Umbilical cord (tissue), 2 donors: ENCODE measurements around the gene ENGASE. TPM values are rescaled to one million over a fixed set of nuclear protein-coding genes. Genes with fewer than 3 reads are reported as not detected.

ENCODE experiments used
- DNase-seq: peaks from one replicate; pipeline ENCODE4 v3.0.0-alpha.2; 2015; ENCODE audit warnings: low spot score
- total RNA-seq: library from RNA; depleted of rRNA; stranded (reverse); fragments of >200 nt; gene quantifications from one replicate; pipeline ENCODE4 v1.2.3, GENCODE V29; 2014; ENCODE audit warnings: low replicate concordance; ENCODE audit not compliant: insufficient read depth

ENGASE gene
- total RNA-seq, 1 donor from 2014 or later = 15.9 TPM

DNA sequence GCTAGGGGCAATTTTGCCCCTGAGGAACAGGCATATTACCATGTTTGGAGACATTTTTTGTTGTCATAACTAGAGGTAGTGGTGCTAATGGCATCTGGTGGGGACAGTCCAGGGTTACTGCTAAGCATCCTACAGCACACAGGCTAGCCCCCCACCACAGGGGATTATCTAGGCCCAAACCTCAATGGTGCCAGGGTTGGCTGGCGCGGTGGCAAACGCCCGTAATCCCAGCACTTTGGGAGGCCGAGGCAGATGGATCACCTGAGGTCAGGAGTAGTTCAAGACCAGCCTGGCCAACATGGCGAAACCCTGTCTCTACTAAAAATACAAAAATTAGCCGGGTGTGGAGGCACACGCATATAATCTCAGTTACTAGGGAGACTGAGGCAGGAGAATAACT, 35.5 kb upstream of the ENGASE start:
- no peak for DNase-seq

GRCh38 chr17:79039886-79040285, 34.7 kb upstream of the ENGASE start:
- no peak for DNase-seq

DNA sequence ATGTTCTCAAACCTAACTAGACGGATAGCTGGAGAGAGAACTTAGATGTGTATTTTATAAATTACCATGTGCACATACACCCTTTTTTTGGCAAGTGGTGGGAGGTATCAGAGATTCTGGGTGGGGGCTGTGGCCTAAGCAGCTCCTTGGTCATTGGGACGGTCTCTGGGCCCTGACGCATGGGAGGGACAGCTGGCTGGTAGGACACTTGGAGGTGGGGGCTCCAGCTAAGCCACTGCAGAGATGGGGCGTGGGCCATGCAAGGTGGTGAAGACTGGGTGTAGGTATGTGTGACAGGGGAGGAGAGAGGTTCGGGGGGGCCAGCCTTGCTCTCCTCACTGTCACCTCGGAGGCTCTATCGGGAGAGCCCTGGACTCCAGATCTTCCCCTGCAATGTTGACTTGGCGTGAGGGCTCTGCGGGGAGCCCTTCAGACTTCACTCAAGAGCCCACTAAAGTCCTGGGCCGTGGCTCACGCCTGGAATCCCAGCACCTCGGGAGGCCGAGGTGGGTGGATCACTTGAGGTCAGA, 33.5 kb upstream of the ENGASE start:
- DNase-seq = no peak

DNA sequence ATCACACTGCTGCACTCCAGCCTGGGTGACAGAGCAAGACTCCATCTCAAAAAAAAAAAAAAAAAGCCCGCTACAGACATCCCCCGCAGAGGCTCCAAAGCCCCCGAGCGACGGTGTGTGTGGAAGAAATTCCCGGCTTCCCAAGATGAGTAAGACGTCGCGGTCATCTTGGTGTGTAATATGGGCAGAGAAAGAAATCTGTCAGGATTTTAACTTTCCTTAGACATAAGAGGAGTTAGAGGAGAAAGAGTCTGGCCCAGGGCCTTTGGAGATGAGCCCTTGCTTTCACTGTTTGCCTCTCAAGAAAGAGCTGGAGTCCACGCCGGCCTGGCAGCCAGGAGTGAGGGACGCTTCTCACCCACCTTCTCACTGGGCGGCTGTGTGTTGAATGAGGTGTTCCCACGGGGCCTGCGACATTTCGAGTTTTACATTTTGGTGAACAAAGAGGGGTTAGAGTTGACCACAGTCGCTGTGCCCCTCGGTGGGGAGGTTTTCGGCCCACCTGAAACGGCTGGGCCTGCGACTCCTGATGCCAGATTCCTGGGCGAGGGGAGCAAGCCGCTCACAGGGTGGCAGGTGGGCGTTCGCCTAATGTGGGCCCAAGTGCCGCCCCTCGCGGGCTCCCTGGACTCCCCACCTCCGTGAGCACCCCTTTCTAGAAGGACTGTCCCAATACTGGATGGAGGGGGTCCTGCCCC, 32.8 kb upstream of the ENGASE start:
- no peak for DNase-seq

GRCh38 chr17:79042421-79043190, 32.0 kb upstream of the ENGASE start:
- DNase-seq = peak; percentile 43

DNA sequence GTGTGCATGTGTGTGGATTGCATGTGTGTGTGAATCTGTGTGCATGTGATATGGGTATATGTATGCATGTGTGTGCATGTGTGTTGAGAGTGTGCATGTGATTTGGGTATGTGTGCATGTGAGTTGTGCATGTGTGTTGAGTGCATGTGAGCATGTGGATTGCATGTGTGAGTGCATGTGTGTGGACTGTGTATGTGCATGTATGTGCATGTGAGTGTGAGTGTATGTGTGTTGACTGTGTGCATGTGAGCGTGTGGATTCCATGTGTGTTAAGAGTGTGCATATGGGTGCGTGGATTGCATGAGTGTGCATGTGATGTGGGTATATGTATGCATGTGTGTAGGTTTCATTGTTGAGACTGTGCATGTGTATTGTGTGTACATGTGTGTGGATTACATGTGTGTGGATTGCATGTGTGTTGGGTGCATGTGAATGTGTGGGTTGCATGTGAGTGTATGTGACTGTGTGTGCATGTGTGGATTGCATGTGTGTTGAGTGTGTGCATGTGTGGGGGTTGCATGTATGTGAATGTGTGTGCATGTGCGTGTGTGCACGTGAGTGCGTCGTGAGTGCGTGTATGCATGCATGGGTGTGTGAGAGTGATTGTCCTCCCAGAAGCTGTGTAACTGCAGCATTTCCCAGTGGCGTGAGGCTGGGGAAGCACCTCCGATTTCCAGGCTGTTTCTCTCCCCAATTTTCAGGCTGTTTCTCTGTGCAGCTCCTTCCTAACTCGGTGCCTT, 31.3 kb upstream of the ENGASE start:
- no peak for DNase-seq

- DNase-seq = no peak
These were observed 30.7 kb upstream of the ENGASE start for GRCh38 chr17:79043931-79044320.

DNA sequence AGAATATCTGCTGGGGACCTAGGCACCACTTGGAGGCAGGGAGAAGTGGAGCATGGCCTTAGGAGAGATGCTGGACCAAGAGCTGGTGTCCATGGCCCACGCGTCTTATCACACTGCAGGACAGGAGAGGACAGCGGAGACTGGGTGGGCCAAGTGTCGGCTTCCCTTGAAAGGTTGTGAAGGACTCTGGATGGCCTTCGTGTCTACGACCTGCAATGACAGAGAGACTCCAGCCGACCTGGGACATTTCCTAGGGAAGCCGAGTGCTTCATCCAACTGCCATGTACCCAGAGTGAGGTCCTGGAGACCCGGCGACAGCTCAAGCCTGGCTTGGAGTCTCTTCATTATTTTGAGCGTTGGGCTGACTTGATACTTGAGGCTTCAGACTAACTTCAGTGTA, 30.2 kb upstream of the ENGASE start:
- DNase-seq = no peak

GRCh38 chr17:79045001-79045729, 29.5 kb upstream of the ENGASE start:
- DNase-seq = no peak

DNA sequence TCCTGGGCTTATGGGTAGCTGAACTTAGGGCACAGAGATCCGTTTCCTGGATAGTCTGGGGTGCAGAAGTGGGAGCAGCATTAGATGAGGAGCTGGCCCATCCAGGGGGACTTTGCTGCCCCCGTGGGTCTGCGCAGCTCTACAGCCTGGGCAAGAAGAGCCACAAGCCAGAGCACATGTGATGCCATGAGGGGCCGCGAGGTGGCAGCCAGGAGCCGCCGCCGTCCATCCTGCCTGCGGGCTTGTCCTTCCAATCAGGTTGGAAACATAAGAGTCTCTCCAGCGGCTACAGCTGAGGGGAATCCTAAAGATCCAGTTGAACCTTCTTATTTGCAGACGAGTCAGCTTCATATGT, 28.8 kb upstream of the ENGASE start:
- peak; percentile 56 for DNase-seq

DNA sequence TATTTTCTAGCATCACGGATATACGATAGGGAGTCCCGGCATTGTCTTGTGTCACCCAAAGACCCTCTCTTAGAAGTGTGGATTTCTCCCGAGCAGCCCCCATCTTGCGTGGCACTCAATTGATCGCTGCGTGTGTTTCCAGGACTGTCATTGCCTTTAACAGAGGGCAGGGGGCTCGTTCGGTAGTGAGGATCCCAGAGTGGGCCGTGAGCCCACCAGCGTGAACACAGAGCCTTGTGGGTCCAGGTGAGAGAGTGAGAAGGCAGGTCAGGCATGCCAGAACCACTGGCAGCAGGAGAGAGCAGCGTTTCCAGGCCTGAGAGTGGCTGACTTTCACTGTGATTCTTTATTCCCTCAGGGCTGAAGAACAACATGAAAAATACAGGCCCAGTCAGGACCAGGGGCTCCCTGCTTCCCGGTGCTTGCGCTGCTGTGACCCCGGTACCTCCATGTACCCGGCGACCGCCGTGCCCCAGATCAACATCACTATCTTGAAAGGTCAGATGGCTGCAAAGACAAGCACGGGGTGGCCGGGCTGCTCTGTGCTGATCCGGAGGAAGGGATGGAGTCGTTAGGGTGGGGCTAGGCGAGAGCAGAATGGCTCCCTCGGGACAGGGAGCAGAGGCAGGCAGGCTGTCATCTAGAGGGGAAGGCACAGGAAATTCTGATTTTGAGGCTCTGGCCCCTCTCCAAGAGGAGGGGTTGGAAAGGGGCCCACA, 28.3 kb upstream of the ENGASE start:
- DNase-seq = no peak

DNA sequence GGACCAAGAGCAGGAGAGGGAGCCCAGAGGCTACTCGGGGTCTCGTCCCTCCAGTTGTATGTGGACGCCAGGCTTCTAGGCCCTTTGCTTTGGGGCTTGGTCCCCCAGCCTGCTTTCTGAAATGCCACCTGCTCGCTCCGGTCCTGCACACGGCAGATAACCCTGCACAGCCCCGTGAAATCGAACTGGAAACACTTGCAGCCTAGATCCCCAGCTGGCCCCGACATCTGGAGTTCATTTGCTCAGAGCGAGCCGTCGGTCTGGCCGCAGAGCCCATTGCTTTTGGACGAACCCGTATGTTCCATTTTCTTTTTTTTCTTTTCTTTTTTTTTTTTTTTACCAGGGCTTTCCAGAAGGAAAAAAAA, 27.7 kb upstream of the ENGASE start:
- no peak for DNase-seq

DNA sequence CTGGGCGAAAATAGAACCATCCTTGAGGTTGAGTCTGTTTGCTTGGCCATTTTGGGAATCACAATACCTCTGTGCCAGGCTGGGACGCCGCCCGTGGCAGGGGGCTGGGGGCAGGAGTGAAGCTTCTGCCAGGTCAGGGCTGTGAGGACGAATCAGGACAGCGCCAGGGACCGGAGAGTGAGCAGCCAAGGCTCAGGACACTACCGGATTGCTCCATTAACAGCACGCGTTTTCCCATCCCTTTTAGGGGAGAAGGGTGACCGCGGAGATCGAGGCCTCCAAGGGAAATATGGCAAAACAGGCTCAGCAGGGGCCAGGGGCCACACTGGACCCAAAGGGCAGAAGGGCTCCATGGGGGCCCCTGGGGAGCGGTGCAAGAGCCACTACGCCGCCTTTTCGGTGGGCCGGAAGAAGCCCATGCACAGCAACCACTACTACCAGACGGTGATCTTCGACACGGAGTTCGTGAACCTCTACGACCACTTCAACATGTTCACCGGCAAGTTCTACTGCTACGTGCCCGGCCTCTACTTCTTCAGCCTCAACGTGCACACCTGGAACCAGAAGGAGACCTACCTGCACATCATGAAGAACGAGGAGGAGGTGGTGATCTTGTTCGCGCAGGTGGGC, 27.2 kb upstream of the ENGASE start:
- DNase-seq = no peak

- no peak for DNase-seq
These were observed 26.4 kb upstream of the ENGASE start for GRCh38 chr17:79047923-79048825.

DNA sequence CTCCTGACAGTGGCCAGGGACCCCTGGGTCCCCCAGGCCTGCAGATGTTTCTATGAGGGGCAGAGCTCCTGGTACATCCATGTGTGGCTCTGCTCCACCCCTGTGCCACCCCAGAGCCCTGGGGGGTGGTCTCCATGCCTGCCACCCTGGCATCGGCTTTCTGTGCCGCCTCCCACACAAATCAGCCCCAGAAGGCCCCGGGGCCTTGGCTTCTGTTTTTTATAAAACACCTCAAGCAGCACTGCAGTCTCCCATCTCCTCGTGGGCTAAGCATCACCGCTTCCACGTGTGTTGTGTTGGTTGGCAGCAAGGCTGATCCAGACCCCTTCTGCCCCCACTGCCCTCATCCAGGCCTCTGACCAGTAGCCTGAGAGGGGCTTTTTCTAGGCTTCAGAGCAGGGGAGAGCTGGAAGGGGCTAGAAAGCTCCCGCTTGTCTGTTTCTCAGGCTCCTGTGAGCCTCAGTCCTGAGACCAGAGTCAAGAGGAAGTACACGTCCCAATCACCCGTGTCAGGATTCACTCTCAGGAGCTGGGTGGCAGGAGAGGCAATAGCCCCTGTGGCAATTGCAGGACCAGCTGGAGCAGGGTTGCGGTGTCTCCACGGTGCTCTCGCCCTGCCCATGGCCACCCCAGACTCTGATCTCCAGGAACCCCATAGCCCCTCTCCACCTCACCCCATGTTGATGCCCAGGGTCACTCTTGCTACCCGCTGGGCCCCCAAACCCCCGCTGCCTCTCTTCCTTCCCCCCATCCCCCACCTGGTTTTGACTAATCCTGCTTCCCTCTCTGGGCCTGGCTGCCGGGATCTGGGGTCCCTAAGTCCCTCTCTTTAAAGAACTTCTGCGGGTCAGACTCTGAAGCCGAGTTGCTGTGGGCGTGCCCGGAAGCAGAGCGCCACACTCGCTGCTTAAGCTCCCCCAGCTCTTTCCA, 25.5 kb upstream of the ENGASE start:
- DNase-seq = no peak

GRCh38 chr17:79049821-79050220, 24.8 kb upstream of the ENGASE start:
- DNase-seq = no peak

- no peak for DNase-seq
These were observed 24.1 kb upstream of the ENGASE start for GRCh38 chr17:79050551-79050950.

GRCh38 chr17:79051306-79051705, 23.3 kb upstream of the ENGASE start:
- DNase-seq = no peak

DNA sequence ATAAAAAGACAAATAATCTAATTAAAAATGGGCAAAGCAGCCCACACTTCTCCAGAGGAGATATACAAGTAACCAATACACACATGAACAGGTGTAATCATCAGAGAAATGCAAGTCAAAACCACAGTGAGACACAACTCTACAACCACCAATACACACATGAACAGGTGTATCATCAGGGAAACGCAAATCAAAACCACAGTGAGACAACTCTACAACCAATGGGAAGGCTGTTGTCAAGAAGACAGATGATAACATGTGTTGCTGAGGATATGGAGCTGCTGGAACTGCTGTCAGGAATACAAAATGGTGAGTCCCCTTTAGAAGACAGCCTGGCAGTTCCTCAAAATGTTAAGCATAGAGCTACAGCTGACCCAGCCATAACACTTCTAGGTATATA, 22.5 kb upstream of the ENGASE start:
- DNase-seq = no peak
